NCI-H2081 (cell line): Measurements from ENCODE around the gene GOLGA6L10.
"Not testable (repeated sequence)": the region's sequence is repeated elsewhere in the genome, so short reads cannot be mapped to it uniquely, and the experiment has no call there.

Source experiments
- DNase-seq, 2 experiments: peaks; one replicate each; lab custom pipeline; 2025; lab: John Stamatoyannopoulos, UW

GOLGA6L10 gene

DNA sequence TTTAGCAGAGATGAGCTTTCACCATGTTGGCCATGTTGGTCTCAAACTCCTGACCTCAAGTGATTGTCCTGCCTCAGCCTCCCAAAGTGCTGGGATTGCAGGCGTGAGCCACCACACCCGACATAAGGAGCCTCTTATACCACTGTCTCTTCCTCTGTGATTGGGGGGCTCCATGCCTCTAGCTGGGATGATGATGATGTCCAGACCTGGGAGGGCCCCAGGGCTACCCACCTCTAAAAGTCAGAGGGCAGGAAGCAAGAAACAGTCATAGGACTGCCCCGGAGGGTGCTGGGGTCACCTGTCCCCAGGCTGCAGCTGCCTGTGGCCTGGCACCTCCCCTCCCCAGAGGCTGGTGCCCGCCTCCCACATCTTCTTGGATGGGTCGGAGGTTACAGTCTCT, 5.4 kb downstream of the GOLGA6L10 start:
- not testable (repeated sequence) for DNase-seq

DNA sequence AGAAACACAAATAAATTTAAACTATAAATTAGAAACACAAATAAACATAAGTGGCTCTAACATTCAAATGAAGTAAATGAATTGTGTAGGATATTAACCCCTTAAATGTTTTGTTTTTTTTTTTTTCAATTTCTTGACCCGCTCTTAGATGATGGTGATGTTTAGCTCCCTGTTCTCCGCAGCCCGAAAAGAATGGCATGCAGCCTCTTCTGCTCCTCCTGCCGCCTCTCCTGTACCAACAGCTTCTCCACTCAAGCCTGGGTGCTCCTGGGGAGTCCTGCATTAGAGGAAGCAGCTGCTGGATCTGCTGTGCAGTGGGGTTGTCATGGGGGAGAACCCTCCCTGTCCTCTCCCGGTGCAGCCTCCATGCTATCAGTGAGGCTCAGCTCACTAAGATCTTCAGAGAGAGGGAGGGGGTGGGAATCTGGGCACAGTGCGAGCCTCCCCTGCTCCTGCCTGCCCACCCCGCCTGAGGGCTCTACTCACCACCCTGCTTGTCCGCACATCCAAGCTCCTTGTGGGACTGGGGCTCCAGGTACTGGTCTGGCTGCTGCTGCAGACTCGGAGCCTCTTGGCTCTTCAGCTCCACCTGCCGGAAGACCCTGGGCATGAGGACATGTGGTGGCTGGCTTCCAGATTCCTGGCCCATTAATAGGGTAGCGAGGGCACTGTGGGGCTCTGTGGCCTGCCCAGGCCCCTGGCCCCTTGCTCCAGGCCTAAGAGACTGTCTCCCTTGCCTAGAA, 6.5 kb downstream of the GOLGA6L10 start:
- not testable (repeated sequence) for DNase-seq

DNA sequence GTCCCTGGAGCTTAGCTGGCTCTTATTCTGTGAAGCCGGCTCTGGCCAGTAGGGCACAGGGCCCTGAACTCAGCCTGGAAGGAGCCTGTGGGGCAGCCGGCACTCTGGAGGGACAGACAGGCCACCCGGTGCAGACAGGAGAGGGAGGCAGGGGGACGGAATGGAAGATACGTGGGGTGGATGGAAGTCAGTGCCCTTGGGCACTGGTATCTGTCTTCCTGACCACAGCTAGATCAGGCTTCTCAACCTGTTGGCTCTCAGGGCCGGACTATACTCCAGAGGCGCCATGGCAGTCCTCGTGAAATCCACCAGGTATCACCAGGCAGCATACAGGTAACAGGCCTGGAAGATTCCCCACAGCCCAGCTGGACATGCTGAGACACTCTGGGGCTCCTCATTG, 10.7 kb downstream of the GOLGA6L10 start:
- not testable (repeated sequence) for DNase-seq

DNA sequence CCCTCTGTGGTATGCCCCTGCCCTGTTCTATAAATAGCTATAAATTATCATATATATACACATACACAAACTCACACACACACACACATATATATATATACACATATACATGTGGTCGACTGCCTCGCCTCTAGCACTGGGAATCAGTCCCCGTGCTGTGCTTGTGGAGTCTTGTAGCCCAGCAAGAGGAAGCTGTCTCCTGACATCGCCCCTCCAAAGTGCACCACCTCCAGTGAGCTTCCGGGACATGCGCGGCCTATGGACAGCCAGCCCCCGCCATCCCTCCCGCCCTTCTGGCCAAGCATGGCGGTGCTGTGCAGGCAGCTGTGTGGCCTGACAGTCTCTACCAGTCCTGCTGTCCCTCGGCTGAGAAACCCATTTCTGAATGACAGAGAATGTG, 11.2 kb downstream of the GOLGA6L10 start:
- DNase-seq = not testable (repeated sequence)

DNA sequence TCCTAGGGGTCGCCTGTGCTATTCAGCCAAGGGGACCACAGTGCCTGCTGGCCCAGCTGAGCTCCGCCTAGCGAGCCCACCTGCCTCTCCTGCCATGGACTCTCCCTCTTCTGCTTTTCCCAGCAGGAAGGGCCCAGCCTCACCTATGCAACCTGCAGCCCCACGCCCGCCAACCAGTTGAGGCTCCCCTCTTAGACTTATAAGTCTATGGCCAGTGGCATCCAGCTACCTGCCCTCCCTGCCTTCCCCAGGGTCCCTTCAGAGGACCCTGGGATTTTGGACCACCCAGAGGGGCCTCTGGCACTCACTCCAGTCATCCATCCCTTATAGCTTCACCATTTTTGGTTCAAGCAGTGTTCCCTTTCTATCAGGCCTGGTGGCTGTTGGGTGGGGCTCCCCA, 12.2 kb downstream of the GOLGA6L10 start:
- DNase-seq = not testable (repeated sequence)

DNA sequence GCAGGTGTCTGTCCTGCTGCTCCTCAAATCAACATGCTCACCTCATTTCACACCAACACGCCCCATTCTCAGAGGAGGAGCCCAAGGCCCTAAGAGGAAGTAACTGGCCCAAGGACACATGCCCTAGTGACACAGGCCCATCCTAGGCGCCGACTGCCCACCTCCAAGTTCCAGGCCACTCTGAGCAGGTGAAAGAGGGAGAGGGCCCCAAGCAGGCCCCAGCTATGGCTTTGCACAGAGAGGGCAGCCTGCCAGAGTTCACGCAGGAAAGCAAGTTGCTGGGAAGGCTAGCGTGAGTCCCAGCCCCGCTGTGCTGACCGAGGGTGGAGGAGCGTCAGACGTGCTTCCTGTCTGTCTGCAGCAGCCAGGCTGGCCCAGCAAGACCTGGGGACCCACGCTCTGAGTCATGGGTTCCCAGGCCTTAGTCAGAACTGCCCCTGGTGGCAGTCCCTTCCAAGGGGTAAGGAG, 13.1 kb downstream of the GOLGA6L10 start:
- not testable (repeated sequence) for DNase-seq

DNA sequence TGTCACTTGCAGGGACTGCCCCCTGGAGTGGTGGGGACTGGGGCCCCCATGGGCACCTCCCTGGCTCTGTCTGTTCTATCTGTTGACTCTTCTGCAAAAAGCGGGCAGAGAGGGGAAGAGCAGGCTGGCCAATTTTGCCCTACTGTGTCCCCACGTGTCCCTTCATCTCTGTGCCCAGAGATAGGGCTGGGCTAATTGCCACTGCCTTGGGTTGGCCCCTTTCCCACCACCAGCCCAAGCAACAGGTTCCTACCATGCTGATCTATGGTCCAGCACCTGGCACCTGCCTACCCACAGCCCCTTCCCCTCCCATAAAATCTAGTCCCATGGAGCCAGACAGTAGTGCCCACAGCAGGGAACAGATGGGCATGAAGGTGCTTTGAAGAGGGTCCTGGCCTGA, 14.3 kb downstream of the GOLGA6L10 start:
- not testable (repeated sequence) for DNase-seq

DNA sequence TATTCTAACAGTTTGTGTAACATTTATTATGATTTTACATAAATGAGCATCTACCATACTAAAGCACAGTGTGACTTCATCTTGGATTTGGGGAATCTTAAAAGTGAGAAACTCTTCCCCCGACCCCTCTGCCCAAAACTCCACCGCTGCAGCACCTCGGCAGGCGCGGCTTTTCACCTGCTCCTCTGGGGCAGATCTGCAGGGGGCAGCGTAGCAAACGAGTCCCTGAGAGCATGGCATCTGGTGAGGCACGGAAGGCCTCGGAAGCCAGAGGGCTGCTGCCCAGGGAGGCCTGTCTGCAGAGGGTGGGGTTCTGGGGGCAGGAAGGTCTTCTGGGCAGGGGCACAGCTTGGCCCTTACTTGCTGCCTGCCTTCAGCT, 14.7 kb downstream of the GOLGA6L10 start:
- not testable (repeated sequence) for DNase-seq

DNA sequence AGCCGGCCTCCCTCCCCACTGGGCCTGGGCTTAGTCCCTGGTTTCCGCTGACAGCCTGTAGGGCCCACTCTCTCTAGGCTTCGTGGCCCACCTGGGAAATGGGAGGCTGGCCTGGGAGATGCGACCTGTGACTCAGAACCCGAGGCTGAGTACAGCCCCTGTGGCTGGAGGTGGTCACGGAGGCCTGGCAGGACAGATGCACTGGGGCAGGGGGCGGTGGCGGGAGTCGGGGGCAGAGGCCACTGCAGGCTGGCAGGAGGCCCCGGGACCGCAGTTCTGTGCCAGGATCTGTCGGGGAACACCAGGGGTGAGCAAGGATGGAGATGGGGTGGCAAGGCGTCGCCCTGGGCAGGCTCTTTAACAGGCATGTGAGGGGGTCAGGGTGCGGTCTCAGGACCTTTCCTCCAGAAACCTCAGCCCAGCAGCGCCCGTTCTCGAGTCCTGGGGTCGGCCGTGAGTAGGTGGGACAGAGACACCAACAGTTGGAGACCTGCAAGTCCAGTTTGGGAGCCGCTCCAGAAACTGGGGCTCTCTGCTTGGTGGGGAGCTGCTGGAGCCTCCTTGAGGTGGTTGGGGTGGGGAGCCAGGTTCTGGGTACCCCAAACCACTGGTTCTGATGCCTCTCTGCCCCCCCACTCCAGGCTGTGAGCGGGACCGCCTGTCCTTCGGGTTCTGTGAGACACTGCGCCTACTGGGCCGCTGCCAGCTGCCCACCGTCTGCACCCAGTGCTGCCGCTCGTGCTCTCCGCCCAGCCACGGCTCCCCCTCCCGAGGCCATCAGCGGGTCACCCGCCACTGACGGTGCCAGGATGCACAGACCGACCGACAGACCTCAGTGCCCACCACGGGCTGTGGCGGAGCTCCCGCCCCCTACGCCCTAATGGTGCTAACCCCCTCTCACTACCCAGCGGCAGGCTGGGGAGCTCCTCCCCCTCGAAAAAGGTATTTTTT, 15.4 kb downstream of the GOLGA6L10 start:
- not testable (repeated sequence) for DNase-seq

DNA sequence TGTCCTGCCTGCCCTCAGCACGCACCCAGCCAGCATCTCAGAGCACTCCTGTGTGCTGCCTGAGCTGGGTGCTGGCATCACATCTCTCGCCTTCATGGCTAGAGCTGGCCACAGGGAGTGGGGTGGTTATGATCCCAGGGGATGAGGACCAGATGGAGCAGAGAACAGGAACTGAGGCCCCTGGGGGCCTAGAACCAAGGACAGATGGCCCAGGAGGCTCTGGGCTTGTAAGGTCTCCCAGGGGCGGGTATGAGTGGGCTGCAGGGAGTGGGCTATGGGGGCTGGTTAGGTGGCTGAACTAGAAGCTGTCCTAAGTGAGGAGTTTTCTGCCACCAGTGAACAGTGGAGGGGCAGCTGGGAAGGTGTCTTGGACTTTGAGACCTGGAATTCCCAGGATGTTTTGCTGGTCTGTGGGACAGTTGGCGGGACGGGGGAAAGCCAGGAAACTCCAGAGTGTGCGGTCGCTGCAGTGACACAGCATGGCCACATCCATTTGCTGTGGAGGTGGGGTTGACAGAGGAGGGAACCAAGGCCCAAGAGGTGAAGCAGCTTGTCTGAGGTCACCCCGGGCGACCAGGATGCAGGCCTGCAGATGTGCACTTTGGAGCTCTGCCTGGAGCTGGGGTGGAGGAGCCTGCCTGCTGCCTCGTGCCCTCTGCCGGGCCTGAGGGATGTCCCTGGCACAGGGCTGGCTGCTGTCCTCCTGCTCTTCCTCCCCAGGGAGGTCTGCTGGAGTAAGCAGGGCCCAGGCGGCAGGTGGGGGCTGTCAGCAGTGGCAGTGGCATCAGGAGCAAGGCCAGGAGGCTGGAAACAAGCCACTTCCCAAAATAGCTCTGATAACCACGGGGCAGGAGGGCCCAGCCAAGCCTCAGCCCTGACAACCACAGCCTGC, 16.3 kb downstream of the GOLGA6L10 start:
- DNase-seq = not testable (repeated sequence)

DNA sequence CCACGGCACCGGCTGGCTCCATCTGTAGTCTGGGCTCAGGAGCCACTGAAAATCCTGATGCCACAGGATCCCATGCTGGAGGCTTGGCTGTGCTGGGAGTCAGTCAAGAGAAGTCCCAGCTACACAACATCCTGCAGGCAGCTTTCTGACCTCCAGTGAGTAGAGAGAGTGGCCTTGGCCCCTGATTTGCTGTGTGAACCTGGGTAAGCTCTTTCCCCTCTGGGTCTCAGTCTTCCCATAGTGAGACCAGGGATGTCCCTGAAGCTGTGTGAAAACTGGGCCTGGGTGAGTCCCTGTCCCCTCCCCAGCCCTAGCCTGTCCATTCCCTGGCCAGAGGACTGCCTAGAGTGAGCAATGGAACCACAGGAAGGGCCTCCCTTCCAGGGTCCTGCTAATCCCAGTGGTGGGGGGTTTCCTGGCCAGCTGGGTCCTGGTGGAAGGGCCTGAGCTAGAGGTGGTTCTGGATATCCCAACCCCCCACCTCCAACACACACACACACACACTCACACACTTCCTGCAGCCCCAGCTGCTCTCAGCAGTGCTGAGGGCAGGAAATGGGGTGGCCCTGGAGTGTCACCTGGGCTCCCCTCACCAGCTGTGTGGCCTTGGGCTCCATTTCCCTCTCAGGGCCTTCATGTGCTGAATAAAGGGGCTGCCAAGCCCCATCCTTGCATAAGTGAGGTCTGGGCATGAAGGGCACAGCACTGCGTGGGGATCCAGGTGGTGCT, 17.5 kb downstream of the GOLGA6L10 start:
- not testable (repeated sequence) for DNase-seq

DNA sequence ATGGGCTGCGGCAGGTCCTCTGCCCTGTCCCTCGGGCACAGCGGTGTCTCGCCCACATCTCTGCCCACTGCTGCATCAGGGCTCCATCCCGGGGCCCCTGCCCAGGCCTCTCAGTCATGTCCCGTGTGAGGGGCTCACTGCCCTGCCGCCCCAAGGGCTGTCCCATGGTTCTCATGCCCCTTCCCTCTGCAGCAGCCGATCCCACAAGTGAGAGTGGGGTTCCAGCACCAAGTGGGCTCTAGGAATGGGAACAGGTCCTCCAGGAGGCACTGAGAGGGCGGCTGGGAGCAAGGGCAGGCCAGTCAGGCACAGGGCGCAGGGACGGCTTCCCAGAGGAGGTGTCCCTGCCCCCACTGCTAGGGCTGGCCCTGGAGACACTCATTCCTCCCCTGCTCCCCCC, 18.4 kb downstream of the GOLGA6L10 start:
- not testable (repeated sequence) for DNase-seq

DNA sequence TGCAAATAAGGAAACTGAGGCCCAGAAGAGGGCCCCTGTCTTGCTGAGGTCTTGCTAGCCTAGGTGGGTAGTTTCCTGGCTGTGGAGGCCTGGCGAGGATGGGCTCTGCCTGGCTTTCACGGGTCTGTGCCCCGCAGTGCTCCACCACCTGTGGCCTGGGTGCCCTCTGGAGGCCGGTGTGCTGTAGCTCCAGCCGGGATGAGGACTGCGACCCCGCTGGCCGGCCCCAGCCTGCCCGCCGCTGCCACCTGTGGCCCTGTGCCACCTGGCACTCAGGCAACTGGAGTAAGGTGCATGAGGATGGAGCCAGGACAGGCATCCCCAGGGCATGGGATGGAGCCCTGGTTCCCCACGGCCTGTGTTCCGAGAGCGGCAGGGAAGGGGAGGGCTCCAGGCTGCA, 20.2 kb downstream of the GOLGA6L10 start:
- DNase-seq = not testable (repeated sequence)

DNA sequence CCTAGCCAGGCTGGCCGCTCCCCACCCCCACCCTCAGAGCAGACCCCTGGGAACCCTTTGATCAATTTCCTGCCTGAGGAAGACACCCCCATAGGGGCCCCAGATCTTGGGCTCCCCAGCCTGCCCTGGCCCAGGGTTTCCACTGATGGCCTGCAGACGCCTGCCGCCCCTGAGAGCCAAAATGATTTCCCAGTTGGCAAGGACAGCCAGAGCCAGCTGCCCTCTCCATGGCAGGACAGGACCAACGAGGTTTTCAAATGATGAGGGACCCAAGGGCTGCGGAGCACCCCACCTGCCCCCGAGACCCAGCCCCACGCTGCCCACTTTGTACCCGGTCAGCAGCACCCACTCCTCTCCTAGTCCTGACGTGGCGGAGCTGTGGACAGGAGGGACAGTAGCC, 21.9 kb downstream of the GOLGA6L10 start:
- not testable (repeated sequence) for DNase-seq

DNA sequence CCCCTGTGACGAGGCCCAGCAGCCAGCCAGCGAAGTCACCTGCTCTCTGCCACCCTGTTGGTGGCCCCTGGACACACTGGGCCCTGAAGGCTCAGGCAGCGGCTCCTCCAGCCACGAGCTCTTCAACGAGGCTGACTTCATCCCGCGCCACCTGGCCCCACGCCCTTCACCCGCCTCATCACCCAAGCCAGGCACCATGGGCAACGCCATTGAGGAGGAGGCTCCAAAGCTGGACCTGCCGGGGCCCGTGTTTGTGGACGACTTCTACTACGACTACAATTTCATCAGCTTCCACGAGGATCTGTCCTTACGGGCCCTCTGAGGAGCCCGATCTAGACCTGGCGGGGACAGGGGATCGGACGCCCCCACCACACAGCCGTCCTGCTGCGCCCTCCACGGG, 22.4 kb downstream of the GOLGA6L10 start:
- not testable (repeated sequence) for DNase-seq

DNA sequence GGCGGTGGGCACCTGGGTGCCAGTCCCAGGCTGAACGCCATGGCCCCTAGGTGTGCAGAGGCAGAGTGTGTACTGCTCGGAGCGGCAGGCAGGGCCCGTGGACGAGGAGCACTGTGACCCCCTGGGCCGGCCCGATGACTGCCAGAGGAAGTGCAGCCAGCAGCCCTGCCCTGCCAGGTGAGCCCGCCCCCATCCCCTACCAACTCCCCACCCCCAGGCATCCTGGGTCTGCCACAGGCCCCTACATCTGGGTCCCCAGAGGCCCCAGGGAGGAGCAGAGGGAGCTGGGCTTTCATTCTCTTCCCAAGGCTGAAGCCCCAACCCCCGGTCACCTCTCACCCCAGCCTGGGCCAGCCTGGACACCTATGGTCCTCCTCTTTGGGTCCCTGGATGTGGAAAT, 23.6 kb downstream of the GOLGA6L10 start:
- DNase-seq = not testable (repeated sequence)

DNA sequence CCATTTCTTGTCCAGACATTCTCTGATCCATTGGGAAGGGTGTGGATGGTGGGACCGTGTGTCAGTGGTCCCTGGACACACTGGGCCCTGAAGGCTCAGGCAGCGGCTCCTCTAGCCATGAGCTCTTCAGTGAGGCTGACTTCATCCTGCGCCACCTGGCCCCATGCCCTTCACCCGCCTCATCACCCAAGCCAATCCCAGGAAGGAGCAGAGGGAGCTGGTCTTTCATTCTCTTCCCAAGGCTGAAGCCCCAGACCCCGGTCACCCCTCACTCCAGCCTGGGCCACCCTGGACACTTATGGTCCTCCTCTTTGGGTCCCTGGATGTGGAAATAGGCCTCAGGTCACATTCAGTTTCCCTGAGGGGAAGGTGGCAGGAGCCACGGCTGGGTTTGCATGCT, 24.4 kb downstream of the GOLGA6L10 start:
- not testable (repeated sequence) for DNase-seq

DNA sequence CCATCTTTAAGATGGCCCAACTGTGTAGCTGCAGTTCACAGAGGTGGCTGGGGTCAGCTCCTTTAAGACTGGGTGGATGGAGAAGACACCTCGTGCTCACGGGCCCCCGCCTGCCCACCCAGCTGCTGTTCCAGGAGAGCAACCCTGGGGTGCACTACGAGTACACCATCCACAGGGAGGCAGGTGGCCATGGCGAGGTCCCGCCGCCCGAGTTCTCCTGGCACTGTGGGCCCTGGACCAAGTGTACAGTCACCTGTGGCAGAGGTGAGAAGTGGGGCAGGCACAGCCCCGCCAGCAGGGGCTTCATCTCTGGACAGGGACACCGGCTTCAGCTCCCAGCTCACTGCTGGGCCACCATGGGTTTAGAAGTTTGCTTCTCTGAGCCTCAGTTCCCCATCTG, 26.8 kb downstream of the GOLGA6L10 start:
- DNase-seq = not testable (repeated sequence)

DNA sequence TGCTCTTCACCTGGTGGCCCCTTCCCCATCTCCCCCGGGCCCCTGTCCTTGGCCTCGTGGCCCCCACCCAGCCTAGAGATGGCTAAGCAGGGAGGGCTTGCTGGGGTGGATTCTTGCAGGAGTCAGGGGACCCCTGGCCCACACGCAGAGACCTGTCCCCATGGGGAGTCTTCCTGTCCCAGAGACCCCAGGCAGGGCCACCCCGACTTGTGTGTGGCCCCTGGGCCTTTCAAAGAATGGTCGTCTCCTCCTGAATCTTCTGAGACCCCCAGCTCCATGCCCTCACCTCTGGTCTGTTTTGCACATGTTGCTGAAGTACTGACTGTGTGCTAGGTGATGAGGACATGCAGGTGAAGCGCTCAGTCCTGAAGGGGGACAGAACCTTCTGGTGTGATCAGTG, 28.4 kb downstream of the GOLGA6L10 start:
- DNase-seq = not testable (repeated sequence)

DNA sequence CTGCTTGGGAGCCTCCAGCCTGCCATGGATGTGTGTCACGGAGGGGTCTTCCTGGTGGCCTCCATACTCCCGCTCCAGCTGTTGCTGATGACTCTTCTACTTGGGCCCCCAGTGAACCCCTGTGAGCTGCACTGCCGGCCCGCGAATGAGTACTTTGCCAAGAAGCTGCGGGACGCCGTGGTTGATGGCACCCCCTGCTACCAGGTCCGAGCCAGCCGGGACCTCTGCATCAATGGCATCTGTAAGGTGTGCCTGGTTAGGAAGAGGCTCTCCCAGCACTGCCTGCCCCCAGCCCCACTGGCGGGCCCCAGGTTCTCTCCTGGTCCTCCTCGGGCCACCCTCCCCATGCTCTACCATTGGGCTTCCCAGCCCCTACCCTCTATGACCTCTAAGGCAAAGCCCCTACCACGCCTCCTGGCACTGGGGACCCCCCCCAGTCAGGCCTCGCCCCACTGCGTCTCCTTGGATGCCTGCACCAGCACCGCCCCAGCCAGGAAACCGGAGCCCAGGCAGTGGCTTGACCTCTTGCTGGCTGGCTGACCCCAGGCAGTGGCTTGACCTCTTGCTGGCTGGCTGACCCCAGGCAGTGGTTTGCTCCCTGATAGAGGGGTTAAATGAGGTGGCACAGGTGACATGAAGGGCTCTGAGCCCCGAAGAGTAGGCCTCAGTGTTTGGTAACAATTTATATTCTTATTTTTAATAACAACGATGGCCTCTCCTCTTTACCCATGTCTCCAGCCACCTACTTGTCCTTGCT, 29.6 kb downstream of the GOLGA6L10 start:
- DNase-seq = not testable (repeated sequence)
